Activated CD4-positive, alpha-beta T cell treated with anti-CD3 and anti-CD28 coated beads, Interleukin-2, amount 50 U/mL, for 1 hour (primary cell): Measurements from ENCODE around the gene HSBP1L1.
"Not testable (repeated sequence)": the region's sequence is repeated elsewhere in the genome, so short reads cannot be mapped to it uniquely, and the experiment has no call there.

Source experiments
- DNase-seq: peaks from one replicate; pipeline ENCODE4 v3.0.0-alpha.2; 2020

The HSBP1L1 gene

DNA sequence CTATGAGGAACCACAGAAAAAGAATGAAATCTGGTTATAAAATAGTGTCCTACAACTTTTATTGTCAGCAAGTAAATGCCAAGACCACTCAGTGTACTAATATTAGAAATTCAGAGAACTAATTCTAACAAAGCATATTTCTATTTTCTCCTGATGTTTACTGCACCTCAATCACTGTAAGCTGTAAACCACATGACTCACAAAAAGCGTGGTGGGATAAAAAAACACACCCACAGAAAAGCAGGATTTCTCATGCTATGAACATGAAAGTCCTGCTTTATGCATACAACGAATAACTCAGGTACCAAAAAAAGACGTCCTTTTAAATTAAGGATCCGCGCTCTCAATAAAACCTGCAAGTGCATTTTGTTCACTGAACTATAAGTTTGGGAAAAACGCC lies 23.1 kb downstream of the HSBP1L1 start:
- no peak for DNase-seq

DNA sequence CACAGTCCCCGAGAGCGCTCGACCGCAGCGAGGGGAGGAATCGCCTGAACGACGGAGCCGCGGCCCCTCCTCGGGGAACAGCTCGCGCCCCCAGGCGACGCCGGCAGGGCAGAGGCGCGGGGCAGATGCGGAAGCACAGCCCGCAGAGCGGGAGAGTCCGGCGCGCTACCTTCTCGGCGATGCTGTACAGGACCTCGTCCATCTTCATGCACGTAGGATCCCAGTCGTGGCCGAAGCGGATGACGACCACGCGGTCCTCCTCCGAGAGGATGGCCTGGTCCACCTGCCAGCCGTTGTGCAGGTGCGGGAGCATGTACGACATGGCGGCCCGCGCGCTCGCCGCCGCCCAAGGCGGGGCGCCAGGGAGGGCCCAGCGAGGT lies 23.6 kb downstream of the HSBP1L1 start:
- DNase-seq, result peak; percentile 56

DNA sequence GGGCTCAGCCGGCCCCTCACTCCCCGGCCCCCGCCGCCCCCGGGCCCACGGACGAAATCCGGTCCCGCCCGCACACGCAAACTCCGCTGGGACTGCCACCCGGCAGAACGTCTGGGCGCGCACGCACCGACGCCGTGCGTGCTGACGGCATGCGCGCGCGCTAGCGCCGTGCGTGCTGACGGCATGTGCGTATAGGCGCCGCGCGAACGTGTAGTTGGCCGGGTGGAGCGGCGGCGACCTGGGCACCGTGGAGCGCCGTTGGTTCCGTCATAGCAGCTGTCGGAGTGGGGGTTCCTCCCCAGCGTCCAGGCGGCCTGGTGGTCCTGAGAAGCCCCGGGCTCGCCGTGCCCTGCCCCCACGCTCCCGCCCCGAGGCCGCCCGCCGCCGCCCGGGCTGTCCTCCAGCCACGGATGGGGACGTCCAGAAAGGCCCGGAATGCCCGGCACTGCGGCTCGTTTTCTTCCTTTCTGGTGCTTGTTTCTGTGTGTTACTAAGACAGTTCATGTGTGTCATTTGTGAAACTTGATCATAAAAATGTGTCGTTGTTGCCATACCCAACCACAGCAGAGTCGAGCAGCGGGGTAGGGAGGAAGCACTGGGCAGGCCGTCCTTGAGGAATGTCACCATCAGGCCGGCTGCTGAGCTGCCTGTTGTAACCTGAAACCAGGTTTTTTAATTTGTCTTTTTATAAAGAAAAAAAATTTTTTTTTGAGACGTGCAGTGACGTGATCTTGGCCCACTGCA lies 24.2 kb downstream of the HSBP1L1 start, which contains the start of gene TXNL4A:
TSS of gene TXNL4A (minus strand) at position 113 of the 744 bp plus-strand sequence. CDS start 171 bp downstream, outside the sequence.
- peak; percentile 81 for DNase-seq

DNA sequence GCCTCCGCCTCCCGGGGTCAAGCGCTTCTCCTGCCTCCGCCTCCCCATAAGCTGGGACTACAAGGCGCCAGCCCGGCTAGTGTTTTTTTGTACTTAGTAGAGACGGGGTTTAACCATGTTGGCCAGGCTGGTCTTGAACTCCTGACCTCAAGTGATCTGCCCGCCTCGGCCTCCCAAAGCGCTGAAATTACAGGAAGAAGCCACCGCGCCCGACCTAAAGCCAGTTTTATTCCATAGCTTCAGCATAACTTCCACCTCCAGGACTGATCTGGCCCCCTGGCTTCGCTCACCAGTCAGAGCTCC lies 24.7 kb downstream of the HSBP1L1 start:
- DNase-seq, result no peak

DNA sequence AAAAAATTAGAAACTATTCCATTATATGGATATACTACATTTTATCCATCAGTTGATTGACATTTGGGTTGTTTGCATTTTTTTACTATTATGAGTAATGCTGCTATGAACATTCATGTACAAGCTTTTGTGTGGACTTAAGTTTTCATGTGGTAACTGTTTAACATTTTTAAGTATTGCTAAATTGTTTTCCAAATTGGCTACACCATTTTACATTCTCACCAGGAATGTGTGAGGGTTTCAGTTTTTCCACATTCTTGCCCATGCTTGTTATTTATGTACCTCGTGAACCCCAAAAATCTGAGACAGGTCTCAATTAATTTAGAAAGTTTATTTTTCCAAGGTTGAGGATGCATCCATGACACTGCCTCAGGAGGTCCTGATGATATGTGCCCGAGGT lies 27.1 kb downstream of the HSBP1L1 start:
- DNase-seq, result no peak

DNA sequence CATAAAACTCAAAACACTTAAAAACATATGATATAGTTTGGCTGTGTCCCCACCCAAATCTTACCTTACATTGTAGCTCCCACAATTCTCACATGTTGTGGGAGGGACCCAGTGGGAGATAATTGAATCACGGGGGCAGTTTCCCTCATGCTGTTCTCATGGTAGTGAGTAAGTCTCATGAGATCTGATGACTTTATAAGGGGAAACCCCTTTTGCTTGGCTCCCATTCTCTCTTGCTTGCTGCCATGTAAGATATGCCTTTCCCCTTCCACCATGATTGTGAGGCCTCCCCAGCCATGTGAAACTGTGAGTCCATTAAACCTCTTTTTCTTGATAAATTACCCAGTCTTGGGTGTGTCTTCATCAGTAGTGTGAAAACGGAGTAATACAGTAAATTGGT lies 35.3 kb downstream of the HSBP1L1 start:
- not testable (repeated sequence) for DNase-seq

DNA sequence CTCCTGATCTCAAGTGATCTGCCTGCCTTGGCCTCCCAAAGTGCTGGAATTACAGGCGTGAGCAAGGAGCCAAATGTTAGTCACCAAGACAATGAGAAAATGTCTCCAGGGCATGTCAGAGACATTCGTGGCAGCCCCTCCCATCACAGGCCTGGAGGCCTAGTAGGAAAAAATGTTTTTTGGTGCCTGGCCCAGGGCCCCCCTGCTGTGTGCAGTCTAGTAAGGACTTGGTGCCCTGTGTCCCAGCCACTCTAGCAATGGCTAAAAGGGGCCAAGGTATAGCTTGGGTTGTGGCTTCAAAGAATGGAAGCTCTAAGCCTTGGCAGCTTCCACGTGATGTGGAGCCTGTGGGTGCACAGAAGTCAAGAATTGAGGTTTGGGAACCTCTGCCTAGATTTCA lies 36.4 kb downstream of the HSBP1L1 start:
- no peak for DNase-seq

DNA sequence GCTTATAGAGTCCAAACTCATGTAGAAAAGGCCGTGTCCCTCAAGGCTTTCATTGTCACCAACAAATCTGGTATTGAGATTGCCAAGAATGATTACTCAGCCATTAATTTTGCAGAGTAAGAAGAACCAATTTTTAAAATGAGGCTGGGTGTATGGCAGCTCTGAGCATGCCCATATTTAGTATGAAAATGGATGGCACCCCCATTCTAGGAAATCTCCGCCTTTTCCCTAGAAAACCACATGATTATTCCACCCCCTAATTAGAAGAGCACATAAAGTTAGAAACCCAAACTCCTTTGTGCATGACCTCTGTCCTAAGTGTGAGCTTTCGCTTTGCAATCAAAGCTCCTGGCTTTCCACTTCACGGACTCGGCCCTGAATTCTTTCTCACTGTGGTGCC lies 38.0 kb downstream of the HSBP1L1 start:
- DNase-seq, result no peak

DNA sequence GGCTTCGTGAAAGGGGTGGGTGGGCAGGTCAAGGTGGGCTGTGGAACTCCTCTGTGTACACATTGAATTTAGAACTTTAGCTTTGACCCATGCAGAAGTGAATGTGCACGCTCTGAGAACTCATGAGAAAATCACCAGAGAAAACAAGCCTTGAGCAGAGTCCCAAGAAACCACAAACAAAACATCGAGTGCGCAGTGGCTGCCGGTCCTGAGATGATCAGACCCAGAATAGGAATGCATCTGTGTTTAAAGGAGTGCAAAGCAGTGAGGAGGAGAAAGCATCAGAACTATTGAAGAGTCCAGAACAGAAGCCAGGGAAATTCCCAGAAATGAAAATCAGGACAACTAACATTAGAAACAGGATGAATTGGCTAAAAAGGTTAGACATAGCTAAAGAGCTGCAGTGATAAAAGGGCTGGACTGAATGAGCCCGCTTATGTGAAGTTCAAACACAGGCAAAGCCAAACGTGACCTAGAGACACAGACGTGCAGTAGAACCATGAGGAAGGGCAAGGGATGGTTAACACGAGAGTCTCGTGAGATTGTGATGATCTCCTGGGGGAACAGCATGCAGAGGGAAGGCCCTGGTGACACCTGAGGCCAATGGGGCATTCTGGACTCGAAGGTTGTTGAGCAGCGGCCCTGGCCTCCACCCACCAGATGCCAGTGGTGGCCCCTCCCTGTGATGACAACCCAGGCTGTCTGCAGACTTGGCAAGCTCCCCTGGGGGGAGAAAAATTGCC lies 40.3 kb downstream of the HSBP1L1 start:
- no peak for DNase-seq

DNA sequence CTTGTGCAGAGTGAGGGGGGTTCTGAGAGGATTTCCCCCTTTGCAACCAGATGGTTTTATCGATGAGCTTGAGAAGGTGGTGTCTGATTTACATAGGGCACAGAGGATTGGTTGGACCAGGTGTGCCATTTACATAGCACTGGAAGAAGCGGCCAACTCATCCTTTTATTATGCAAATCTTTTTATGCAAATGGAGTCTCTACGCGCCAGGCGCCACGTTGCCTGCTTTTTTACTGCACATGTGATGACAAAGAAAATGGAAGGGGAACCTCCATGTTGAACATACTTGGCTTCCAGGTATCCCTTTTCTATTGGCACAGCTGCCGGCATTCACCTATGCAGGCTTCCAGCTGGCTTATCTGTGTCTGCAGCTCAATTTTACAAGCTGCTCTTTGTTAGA lies 42.3 kb downstream of the HSBP1L1 start:
- no peak for DNase-seq

DNA sequence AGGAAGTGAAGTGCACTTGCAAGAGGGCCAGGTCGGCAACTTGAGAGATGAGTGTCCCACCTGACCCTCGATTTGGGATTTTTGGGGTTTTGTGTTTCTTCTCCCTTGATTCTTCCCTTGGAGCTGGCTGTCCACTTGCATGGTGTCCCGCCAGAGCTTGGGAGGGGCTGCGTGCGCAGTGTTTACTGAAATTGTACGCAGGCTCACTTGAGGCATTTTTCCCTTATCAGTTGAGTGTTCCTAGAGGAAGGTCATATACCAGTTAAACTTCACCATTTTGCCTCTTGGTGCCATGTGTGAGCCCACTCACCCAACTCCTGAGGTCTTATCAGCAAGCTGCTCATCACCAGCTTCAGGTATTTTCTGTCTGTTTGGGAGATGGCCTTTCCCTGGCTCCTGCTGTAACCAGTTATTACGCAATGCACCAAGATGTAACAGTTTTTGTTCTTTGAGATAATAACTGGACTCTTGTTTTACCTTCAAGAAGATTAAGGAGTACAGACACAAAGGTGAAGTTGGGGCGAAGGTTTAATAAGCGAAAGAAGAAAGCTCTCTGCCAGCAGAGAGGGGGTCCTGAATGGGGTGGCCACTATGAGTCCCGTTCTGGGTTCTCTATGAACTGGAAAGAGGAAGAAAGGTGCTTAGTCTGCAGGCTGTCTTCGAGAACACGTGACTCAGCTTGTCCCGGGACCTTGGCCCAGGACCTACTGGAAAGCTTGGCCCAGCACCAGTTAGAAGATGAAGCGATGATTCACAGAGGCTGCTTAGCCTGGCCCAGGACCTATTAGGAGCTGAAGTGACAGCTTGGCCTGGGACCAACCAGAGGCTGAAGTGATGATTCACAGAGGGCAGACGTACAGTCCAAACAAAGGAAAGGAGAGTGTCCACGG lies 45.5 kb downstream of the HSBP1L1 start:
- no peak for DNase-seq

DNA sequence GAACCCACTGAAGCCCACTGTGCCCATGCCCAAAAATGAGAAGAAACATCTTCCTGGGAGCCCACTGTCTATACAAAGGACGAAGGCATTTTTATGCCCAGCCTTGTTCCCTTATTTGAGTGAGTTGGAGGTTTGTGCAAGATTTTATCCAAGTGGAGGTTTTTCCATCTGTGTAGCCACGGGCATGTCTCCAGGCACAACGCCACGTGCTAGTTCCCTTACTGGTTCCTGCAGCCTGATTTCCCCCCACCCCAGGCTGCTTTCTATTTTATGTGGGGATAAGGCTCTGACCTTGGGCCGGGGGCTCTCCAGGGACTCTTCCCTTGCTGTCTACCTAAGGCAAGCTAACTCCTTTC lies 46.1 kb downstream of the HSBP1L1 start:
- no peak for DNase-seq

DNA sequence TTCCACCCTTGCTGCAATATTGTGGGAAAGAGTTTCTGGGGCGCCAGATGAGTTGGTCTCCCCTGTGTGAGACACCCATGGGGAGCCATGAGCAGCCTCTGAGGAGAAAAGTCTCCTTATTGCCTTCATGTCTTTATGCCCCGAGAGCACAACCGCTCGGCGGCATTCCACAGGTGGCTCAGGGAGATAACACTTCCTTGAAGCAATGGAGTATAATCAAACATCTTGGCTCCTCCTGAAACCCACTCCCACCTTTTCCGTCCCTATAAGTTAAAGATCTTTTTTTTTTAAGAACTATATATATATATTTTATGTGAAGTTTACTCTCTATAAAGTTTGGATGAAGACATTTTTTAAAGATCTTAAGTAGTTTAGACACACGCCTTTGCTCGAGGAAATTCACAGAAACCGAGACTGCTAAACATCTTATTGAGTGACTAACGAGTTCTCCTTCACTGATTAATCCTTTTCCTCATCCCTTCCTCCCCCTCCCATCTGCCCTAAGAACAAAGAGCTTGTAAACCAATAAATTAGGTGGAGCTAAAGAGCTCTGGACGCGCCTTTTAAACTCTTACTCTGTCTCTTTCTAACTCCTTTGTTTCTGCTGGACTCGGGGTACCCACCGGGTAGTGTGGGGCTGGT lies 47.2 kb downstream of the HSBP1L1 start:
- not testable (repeated sequence) for DNase-seq

DNA sequence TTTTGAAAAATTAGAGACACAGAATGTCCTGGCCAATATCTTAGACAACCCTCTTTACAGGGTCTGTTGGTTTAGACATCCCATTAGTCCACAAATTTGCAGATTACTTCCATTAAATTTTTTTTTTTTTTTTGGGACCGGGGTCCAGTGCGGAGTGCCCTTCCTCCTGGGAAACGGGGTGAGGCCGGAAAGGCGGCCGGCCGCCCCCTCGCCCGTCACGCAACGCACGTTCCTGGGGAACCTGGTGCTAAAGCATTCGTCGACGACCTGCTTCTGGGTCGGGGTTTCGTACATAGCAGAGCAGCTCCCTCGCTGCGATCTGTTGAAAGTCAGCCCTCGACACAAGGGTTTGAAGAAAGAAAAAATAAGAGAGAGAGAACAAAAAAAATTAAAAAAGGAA lies 48.3 kb downstream of the HSBP1L1 start:
- no peak for DNase-seq
